Erythroblast (primary cell): ENCODE data around the gene LZTR1.

Experiments
- GATA1 ChIP-seq: IDR thresholded peaks from 2 replicates; pipeline ENCODE4 v1.6.1; 2011; ENCODE audit warnings: low read depth, mild to moderate bottlenecking, control low read depth, low read length, moderate library complexity
- POLR2A ChIP-seq: IDR thresholded peaks from 2 replicates; pipeline ENCODE4 v1.6.1; 2011; ENCODE audit warnings: mild to moderate bottlenecking, low read length

DNA sequence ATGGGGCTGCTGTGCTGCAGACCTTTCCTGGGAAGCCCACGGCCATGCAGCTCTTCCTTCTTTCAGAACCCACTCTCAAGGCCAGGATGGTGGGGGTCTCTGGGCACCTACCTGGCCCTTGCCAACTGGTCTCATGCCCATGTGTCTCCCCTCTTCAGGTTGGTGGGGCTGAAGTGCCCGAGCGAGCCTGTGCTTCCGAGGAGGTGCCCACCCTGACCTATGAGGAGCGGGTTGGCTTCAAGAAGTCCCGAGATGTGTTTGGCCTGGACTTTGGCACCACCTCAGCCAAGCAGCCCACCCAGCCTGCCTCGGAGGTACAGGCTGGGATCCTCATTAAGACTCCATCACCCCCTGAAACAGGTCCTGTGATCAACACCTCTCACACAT lies 10.0 kb downstream of the LZTR1 start:
- no peak for TF ChIP-seq POLR2A
- no peak for TF ChIP-seq GATA1
